Astrocyte (in vitro differentiated cells and primary cell): ENCODE results near the gene JAM2. TPM values are rescaled to one million over a fixed set of nuclear protein-coding genes. Genes with fewer than 3 reads are reported as not detected.
A peak's percentile ranks its signal among the peaks of the same experiment; 100 is the strongest.

Source experiments
- DNase-seq: peaks from one replicate; pipeline ENCODE4 v3.0.0-alpha.2; 2010; ENCODE audit warnings: low read depth
- FAIRE-seq: peaks from 2 replicates; lab custom pipeline; 2011; peaks lifted over from hg19 to GRCh38; lab: Jason Lieb, UNC
- H2AFZ ChIP-seq: 2 replicates; pipeline ENCODE4 v1.6.0; 2012; ENCODE audit warnings: low read depth, low read length, inconsistent platforms
- H3K27ac ChIP-seq: 2 replicates; pipeline ENCODE4 v1.5.1; 2011; ENCODE audit warnings: low read depth, low read length, inconsistent platforms
- H3K27me3 ChIP-seq: 2 replicates; pipeline ENCODE4 v1.6.0; 2011; ENCODE audit warnings: low read length, inconsistent platforms; ENCODE audit not compliant: insufficient read depth
- H3K36me3 ChIP-seq: 2 replicates; pipeline ENCODE4 v1.5.1; 2011; ENCODE audit warnings: low read length, inconsistent platforms; ENCODE audit not compliant: insufficient read depth
- H3K4me1 ChIP-seq: 2 replicates; pipeline ENCODE4 v1.5.1; 2011; ENCODE audit warnings: low read length, inconsistent platforms; ENCODE audit not compliant: insufficient read depth
- H3K4me2 ChIP-seq: 2 replicates; pipeline ENCODE4 v1.6.0; 2012; ENCODE audit warnings: low read length, inconsistent platforms
- H3K4me3 ChIP-seq: 2 replicates; pipeline ENCODE4 v1.5.1; 2011; ENCODE audit warnings: low read depth, mild to moderate bottlenecking, low read length, inconsistent platforms; ENCODE audit not compliant: insufficient read depth
- H3K79me2 ChIP-seq: 2 replicates; pipeline ENCODE4 v1.6.0; 2012; ENCODE audit warnings: mild to moderate bottlenecking, low read length, inconsistent platforms; ENCODE audit not compliant: insufficient read depth
- H3K9ac ChIP-seq: 2 replicates; pipeline ENCODE4 v1.6.0; 2012; ENCODE audit warnings: mild to moderate bottlenecking, low read length, inconsistent platforms
- H3K9me3 ChIP-seq: 2 replicates; pipeline ENCODE4 v1.5.1; 2012; ENCODE audit warnings: low read depth, mild to moderate bottlenecking, low read length, inconsistent platforms; ENCODE audit not compliant: insufficient read depth
- H4K20me1 ChIP-seq: 2 replicates; pipeline ENCODE4 v1.6.0; 2012; ENCODE audit warnings: low read length, inconsistent platforms; ENCODE audit not compliant: insufficient read depth
- H3K27ac Mint-ChIP-seq: one replicate; pipeline ENCODE4 v1.8.0; 2021; ENCODE audit warnings: mild to moderate bottlenecking, mixed read lengths; ENCODE audit not compliant: unreplicated experiment
- H3K27me3 Mint-ChIP-seq: one replicate; pipeline ENCODE4 v1.8.0; 2021; ENCODE audit warnings: low read depth, mixed read lengths; ENCODE audit not compliant: unreplicated experiment
- H3K36me3 Mint-ChIP-seq: one replicate; pipeline ENCODE4 v1.8.0; 2021; ENCODE audit warnings: low read depth, mixed read lengths; ENCODE audit not compliant: unreplicated experiment
- H3K4me1 Mint-ChIP-seq: one replicate; pipeline ENCODE4 v1.8.0; 2021; ENCODE audit warnings: low read depth, mixed read lengths; ENCODE audit not compliant: unreplicated experiment
- H3K4me3 Mint-ChIP-seq: one replicate; pipeline ENCODE4 v1.8.0; 2021; ENCODE audit warnings: mild to moderate bottlenecking, moderate library complexity, mixed read lengths; ENCODE audit not compliant: unreplicated experiment
- H3K9me3 Mint-ChIP-seq: one replicate; pipeline ENCODE4 v1.8.0; 2021; ENCODE audit warnings: mild to moderate bottlenecking, mixed read lengths; ENCODE audit not compliant: unreplicated experiment
- EZH2 ChIP-seq: IDR thresholded peaks from 2 replicates; pipeline ENCODE4 v1.6.1; 2012; ENCODE audit warnings: mild to moderate bottlenecking, low read length, inconsistent platforms; ENCODE audit not compliant: insufficient read depth
- total RNA-seq: library from RNA; stranded (reverse); gene quantifications from 2 replicates; pipeline ENCODE4 v1.2.1, GENCODE V29; 2021
- TF ChIP-seq, protein P1 (sequence below): IDR thresholded peaks from 2 replicates; pipeline ENCODE4 v1.5.1; 2011; ENCODE audit warnings: low read depth, mild to moderate bottlenecking, inconsistent platforms, low read length, moderate library complexity; ENCODE audit not compliant: insufficient read depth

JAM2 gene
- total RNA-seq, 1 donor from 2014 or later = 3.7 TPM

- peaks cover 7% of the 10 kb centered on the region for H3K27me3 Mint-ChIP-seq
- Histone ChIP-seq H3K27ac (no peak overlapping the region), H3K27me3 (no peaks in the 10 kb centered on the region), H4K20me1 (no peaks in the 10 kb centered on the region), H3K9me3 (no peaks in the 10 kb centered on the region), H2AFZ (no peak overlapping the region), H3K4me3 (no peak overlapping the region), H3K79me2 (no peaks in the 10 kb centered on the region), H3K36me3 (no peaks in the 10 kb centered on the region), H3K4me1 (no peaks in the 10 kb centered on the region), H3K4me2 (no peak overlapping the region), H3K9ac (no peak overlapping the region)
- H3K27ac Mint-ChIP-seq = no peak overlapping the region
- no peaks in the 10 kb centered on the region for H3K9me3 Mint-ChIP-seq
- DNase-seq (no peak), FAIRE-seq (no peak)
- H3K36me3 Mint-ChIP-seq = no peaks in the 10 kb centered on the region
- H3K4me3 Mint-ChIP-seq = no peak overlapping the region
- TF ChIP-seq, protein P1, sequence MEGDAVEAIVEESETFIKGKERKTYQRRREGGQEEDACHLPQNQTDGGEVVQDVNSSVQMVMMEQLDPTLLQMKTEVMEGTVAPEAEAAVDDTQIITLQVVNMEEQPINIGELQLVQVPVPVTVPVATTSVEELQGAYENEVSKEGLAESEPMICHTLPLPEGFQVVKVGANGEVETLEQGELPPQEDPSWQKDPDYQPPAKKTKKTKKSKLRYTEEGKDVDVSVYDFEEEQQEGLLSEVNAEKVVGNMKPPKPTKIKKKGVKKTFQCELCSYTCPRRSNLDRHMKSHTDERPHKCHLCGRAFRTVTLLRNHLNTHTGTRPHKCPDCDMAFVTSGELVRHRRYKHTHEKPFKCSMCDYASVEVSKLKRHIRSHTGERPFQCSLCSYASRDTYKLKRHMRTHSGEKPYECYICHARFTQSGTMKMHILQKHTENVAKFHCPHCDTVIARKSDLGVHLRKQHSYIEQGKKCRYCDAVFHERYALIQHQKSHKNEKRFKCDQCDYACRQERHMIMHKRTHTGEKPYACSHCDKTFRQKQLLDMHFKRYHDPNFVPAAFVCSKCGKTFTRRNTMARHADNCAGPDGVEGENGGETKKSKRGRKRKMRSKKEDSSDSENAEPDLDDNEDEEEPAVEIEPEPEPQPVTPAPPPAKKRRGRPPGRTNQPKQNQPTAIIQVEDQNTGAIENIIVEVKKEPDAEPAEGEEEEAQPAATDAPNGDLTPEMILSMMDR = no peak
- no peak for TF ChIP-seq EZH2
- peaks cover 4% of the 10 kb centered on the region for H3K4me1 Mint-ChIP-seq
These were observed 24.6 kb upstream of the JAM2 start for GRCh38 chr21:25614441-25614840.

DNA sequence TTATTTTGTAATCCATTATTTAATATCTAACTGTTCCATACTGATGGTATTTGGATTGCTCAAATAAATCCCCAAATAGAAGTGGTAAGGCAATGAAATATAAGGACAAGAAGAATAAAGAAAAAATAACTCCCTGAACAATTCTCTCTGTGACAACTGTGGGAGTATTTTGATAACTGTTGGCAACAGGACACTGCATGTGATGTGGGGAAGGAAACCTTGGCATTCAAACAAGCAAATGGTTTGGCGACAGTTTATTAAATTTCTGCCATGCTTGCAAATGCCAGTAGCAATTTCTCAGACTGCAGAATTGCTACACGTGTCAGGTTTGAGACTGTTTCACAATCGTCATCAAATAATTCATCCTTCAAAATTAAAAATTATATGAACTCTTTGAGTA, 23.2 kb upstream of the JAM2 start:
- TF ChIP-seq, protein P1 = no peak
- TF ChIP-seq EZH2 = no peak
- H3K36me3 ChIP-seq = no peaks in the 10 kb centered on the region
- no peak overlapping the region for H3K4me3 Mint-ChIP-seq
- no peak overlapping the region for H3K4me2 ChIP-seq
- peaks cover 7% of the 10 kb centered on the region for H3K27me3 Mint-ChIP-seq
- no peak overlapping the region for H3K27ac ChIP-seq
- no peaks in the 10 kb centered on the region for H3K27me3 ChIP-seq
- H2AFZ ChIP-seq = no peak overlapping the region
- H4K20me1 ChIP-seq = no peaks in the 10 kb centered on the region
- no peaks in the 10 kb centered on the region for H3K36me3 Mint-ChIP-seq
- H3K4me3 ChIP-seq = no peak overlapping the region
- peaks cover 4% of the 10 kb centered on the region for H3K4me1 Mint-ChIP-seq
- H3K79me2 ChIP-seq = no peaks in the 10 kb centered on the region
- DNase-seq (no peak), FAIRE-seq (no peak)
- no peaks in the 10 kb centered on the region for H3K4me1 ChIP-seq
- no peaks in the 10 kb centered on the region for H3K9me3 Mint-ChIP-seq
- H3K9ac ChIP-seq = no peak overlapping the region
- H3K27ac Mint-ChIP-seq = no peak overlapping the region
- no peaks in the 10 kb centered on the region for H3K9me3 ChIP-seq

DNA sequence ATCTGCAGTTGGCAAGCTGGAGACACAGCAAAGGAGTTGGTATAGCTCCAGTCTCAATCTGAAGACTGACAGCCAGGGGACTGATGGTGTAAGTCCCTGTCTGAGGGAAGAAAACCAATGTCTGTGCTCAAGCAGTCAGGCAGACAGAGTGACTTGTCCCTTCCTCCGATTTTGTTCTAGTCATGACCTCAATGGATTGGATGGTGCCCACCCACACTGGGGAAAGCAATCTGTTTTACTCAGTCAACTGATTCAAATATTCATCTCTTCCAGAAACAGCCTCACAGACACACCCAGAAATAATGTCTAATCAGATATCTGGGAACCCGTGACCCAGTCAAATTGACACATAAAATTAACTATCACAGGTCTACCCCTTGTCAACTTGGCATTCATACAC, 19.9 kb upstream of the JAM2 start:
- peak overlapping the region; percentile 9 for H3K27ac Mint-ChIP-seq
- peaks cover 4% of the 10 kb centered on the region for H3K4me1 Mint-ChIP-seq
- Histone ChIP-seq H3K27ac (no peak overlapping the region), H3K9ac (no peak overlapping the region), H3K79me2 (no peaks in the 10 kb centered on the region), H3K4me2 (no peak overlapping the region), H3K36me3 (no peaks in the 10 kb centered on the region), H3K27me3 (no peaks in the 10 kb centered on the region), H4K20me1 (no peaks in the 10 kb centered on the region), H3K4me1 (no peaks in the 10 kb centered on the region), H3K9me3 (no peaks in the 10 kb centered on the region), H2AFZ (no peak overlapping the region), H3K4me3 (no peak overlapping the region)
- DNase-seq (no peak), FAIRE-seq (no peak)
- no peaks in the 10 kb centered on the region for H3K36me3 Mint-ChIP-seq
- TF ChIP-seq, protein P1 = no peak
- TF ChIP-seq EZH2 = no peak
- no peaks in the 10 kb centered on the region for H3K9me3 Mint-ChIP-seq
- H3K27me3 Mint-ChIP-seq = peaks cover 3% of the 10 kb centered on the region
- H3K4me3 Mint-ChIP-seq = no peak overlapping the region
